Calu3 (cell line): ENCODE data around the gene SH3BP4. TPM values are rescaled to one million over a fixed set of nuclear protein-coding genes. Genes with fewer than 3 reads are reported as not detected.

Experiments used
- BruUV-seq: library from RNA; stranded (reverse); fragments of 400-500 nt; replicated peaks from 2 replicates; lab custom pipeline; 2021; lab: Mats Ljungman, UMichigan
- CTCF ChIA-PET: fragments of 300-600 bp; sonication (Branson Sonifier 250); formaldehyde crosslinking; loops from one replicate; lab custom pipeline; 2022; ENCODE audit warnings: antibody characterized with exemption; lab: Charles Lee
- DNase-seq: peaks from one replicate; pipeline ENCODE4 v3.0.0; 2022
- H3K27ac Mint-ChIP-seq: one replicate; pipeline ENCODE4 v1.8.0; 2022; ENCODE audit warnings: mixed read lengths; ENCODE audit not compliant: unreplicated experiment
- H3K27me3 Mint-ChIP-seq: one replicate; pipeline ENCODE4 v1.8.0; 2022; ENCODE audit warnings: mixed read lengths; ENCODE audit not compliant: unreplicated experiment
- H3K36me3 Mint-ChIP-seq: one replicate; pipeline ENCODE4 v1.8.0; 2022; ENCODE audit warnings: mild to moderate bottlenecking, moderate library complexity, mixed read lengths; ENCODE audit not compliant: insufficient read depth, unreplicated experiment
- H3K4me1 Mint-ChIP-seq: one replicate; pipeline ENCODE4 v1.8.0; 2022; ENCODE audit warnings: mild to moderate bottlenecking, low read depth, mixed read lengths; ENCODE audit not compliant: unreplicated experiment
- H3K4me3 Mint-ChIP-seq: one replicate; pipeline ENCODE4 v1.8.0; 2022; ENCODE audit warnings: mild to moderate bottlenecking, low read depth, moderate library complexity, mixed read lengths; ENCODE audit not compliant: unreplicated experiment
- H3K9me3 Mint-ChIP-seq: one replicate; pipeline ENCODE4 v1.8.0; 2022; ENCODE audit warnings: low read depth, mixed read lengths; ENCODE audit not compliant: unreplicated experiment
- CTCF ChIP-seq: fragments of 200-600 bp; IDR thresholded peaks from one replicate; pipeline ENCODE4 v1.8.0; 2022; ENCODE audit warnings: antibody characterized with exemption; ENCODE audit not compliant: unreplicated experiment
- intact Hi-C: fragments of 100-400 bp; cut with micrococcal nuclease; formaldehyde crosslinking; loops from one replicate; pipeline ENCODE4 v1.10.0; 2022; ENCODE audit not compliant: unreplicated experiment
- total RNA-seq: library from RNA; stranded (reverse); gene quantifications from 2 replicates; pipeline ENCODE4 v1.2.3, GENCODE V29; 2022

The SH3BP4 gene
- total RNA-seq, 1 experiment from 2014 or later = 36.9 TPM

- Mint-ChIP-seq H3K27me3 (no peaks in the 10 kb centered on the region), H3K36me3 (no peaks in the 10 kb centered on the region), H3K9me3 (no peaks in the 10 kb centered on the region), H3K27ac (no peak overlapping the region), H3K4me3 (no peak overlapping the region), H3K4me1 (peaks cover 6% of the 10 kb centered on the region)
- no peak for TF ChIP-seq CTCF
- BruUV-seq = no TSS peak
- DNase-seq = no peak
- CTCF ChIA-PET = no interaction called here
- intact Hi-C loops = loop anchor here (5.0 kb wide), 1 partner anchor 63 kb away; no protein-coding TSS in a partner anchor
Observed at GRCh38 chr2:234963773-234964615, 12.2 kb downstream of the SH3BP4 start.

- no TSS peak for BruUV-seq
- no peak for TF ChIP-seq CTCF
- no peak for DNase-seq
- CTCF ChIA-PET = interaction anchor here (0.7 kb wide), 1 partner anchor 110 kb away, joined by 3 read pairs; no protein-coding TSS in a partner anchor
- peaks cover 15% of the 10 kb centered on the region for H3K4me1 Mint-ChIP-seq
- H3K27me3 Mint-ChIP-seq = no peaks in the 10 kb centered on the region
- intact Hi-C loops = loop anchor here (5.0 kb wide), 1 partner anchor 62 kb away; no protein-coding TSS in a partner anchor
- H3K4me3 Mint-ChIP-seq = no peak overlapping the region
- H3K9me3 Mint-ChIP-seq = no peaks in the 10 kb centered on the region
- no peaks in the 10 kb centered on the region for H3K36me3 Mint-ChIP-seq
- no peak overlapping the region for H3K27ac Mint-ChIP-seq
Observed at GRCh38 chr2:234964631-234965461, 13.0 kb downstream of the SH3BP4 start.

- TF ChIP-seq CTCF = no peak
- BruUV-seq = no TSS peak
- H3K9me3 Mint-ChIP-seq = no peaks in the 10 kb centered on the region
- H3K4me1 Mint-ChIP-seq = peaks cover 25% of the 10 kb centered on the region
- H3K36me3 Mint-ChIP-seq = no peaks in the 10 kb centered on the region
- DNase-seq = no peak
- CTCF ChIA-PET = no interaction called here
- H3K27me3 Mint-ChIP-seq = no peaks in the 10 kb centered on the region
- H3K4me3 Mint-ChIP-seq = no peak overlapping the region
- no peak overlapping the region for H3K27ac Mint-ChIP-seq
- intact Hi-C loops = no loop called here
Observed at GRCh38 chr2:234966340-234966739, 14.5 kb downstream of the SH3BP4 start.

- no TSS peak for BruUV-seq
- no peaks in the 10 kb centered on the region for H3K36me3 Mint-ChIP-seq
- H3K9me3 Mint-ChIP-seq = no peaks in the 10 kb centered on the region
- TF ChIP-seq CTCF = no peak
- no peaks in the 10 kb centered on the region for H3K27me3 Mint-ChIP-seq
- H3K4me1 Mint-ChIP-seq = peaks cover 25% of the 10 kb centered on the region
- H3K4me3 Mint-ChIP-seq = no peak overlapping the region
- intact Hi-C loops = no loop called here
- CTCF ChIA-PET = no interaction called here
- DNase-seq = no peak
- no peak overlapping the region for H3K27ac Mint-ChIP-seq
Observed at GRCh38 chr2:234967201-234967869, 15.5 kb downstream of the SH3BP4 start.
